AG09319 (cell line): Measurements from ENCODE around the gene EFEMP2.
"Not testable (repeated sequence)": the region's sequence is repeated elsewhere in the genome, so short reads cannot be mapped to it uniquely, and the experiment has no call there.

Experiments
- DNase-seq: peaks from one replicate; pipeline ENCODE4 v3.0.0-alpha.2; 2010; ENCODE audit warnings: low read depth; ENCODE audit errors: extremely low read depth
- CTCF ChIP-seq: IDR thresholded peaks from 2 replicates; pipeline ENCODE4 v1.5.1; 2011; ENCODE audit warnings: low read depth, mild to moderate bottlenecking, inconsistent platforms, low read length, moderate library complexity

Gene EFEMP2

GRCh38 chr11:65833297-65834030 is 39.1 kb downstream of the EFEMP2 start, which contains the start of gene SNX32:
TSS of gene SNX32 (plus strand) at chr11:65833963. CDS start at chr11:65834066, 103 bp downstream.
- DNase-seq = peak; percentile 71
- no peak for TF ChIP-seq CTCF

- not testable (repeated sequence) for DNase-seq
Measured at GRCh38 chr11:65832231-65832630, 40.4 kb downstream of the EFEMP2 start.

- TF ChIP-seq CTCF = no peak
- DNase-seq = no peak
Measured at GRCh38 chr11:65829459-65829858, 43.1 kb downstream of the EFEMP2 start.

- no peak for TF ChIP-seq CTCF
- DNase-seq = no peak
Measured at GRCh38 chr11:65826984-65827735, 45.4 kb downstream of the EFEMP2 start.

GRCh38 chr11:65822776-65823528 is 49.6 kb downstream of the EFEMP2 start:
- no peak for TF ChIP-seq CTCF
- DNase-seq = no peak

GRCh38 chr11:65821107-65821506 is 51.5 kb downstream of the EFEMP2 start:
- DNase-seq = no peak
- TF ChIP-seq CTCF = no peak

- DNase-seq = peak; percentile 60
- peak; percentile 85 for TF ChIP-seq CTCF
Measured at GRCh38 chr11:65817835-65818680, 54.5 kb downstream of the EFEMP2 start.
